Measurements from ENCODE around the gene CCDC88B.

CCDC88B gene

DNA sequence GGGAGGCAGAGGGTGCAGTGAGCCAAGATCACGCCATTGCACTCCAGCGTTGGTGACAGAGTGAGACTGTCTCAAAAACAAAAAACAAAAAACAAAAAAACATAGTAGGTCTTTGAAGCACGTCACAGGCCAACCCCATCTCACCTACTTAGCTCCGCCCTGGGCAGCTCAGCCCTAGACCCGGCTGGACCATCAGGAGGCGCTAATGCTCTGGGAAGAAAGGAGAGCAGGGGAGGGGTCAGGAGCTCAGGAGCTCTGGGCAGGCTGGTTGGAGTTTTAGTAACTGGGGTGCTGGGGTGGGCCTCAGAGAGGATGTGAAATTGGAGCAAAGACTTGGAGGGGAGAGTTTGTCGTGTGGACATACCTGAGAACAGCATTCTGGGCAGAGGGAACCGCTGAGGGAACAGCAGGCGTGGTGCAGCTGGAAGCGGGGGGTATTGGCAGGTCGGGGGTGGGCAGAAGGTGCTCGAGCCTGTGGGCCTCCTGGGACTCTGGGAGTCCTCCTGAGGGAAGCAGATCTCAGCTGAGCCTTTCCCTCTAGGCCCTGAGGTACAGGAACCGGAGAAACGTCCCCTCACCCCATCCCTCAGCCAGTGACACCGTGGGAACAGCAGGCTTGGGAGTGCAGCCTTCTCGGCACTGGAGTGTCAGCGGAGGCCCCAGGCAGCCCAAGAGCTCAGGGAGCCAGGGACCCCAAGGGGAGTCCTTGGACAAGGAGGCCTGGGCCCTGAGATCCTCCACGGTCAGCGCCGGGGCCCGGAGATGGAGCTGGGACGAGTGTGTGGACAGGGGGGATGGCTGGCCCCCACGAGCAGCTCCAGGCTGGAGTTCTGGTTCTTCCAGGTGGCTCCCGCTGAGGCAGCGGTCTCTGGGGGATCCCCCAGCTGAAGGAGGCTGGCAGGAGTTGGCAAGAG lies 16.8 kb downstream of the CCDC88B start:
- peak in 2 of 10 donors; percentile 71 for DNase-seq
- intact Hi-C loops (cut with DNase I), result loop anchor here (5.0 kb wide), 1 partner anchor 39 kb away; the partner anchor contains the start of genes PRDX5 and TRMT112

DNA sequence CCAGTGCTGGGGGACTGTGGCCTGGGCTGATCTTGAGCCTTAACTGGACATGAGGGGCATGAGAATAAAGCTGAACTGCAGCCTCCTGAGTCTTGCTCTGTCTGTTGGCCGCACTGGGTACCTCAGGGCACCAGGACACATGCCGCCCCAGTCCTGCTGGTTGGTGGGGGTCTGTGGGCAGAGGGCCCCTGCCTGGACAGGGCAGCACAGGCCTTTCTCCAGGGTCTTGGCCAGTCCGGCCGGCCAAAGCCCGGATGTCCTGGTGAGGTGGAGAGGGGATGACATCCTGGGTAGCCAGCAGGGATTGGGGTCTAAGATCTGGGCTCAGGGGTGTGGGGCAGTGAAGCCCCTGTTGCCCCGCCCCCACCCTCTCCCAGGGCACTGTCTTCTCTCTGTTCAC lies 17.4 kb downstream of the CCDC88B start:
- intact Hi-C loops (cut with DNase I), result loop anchor here (5.0 kb wide), 1 partner anchor 40 kb away; the partner anchor contains the start of genes PRDX5 and TRMT112
- DNase-seq, result peak in 1 of 10 donors; percentile 77

DNA sequence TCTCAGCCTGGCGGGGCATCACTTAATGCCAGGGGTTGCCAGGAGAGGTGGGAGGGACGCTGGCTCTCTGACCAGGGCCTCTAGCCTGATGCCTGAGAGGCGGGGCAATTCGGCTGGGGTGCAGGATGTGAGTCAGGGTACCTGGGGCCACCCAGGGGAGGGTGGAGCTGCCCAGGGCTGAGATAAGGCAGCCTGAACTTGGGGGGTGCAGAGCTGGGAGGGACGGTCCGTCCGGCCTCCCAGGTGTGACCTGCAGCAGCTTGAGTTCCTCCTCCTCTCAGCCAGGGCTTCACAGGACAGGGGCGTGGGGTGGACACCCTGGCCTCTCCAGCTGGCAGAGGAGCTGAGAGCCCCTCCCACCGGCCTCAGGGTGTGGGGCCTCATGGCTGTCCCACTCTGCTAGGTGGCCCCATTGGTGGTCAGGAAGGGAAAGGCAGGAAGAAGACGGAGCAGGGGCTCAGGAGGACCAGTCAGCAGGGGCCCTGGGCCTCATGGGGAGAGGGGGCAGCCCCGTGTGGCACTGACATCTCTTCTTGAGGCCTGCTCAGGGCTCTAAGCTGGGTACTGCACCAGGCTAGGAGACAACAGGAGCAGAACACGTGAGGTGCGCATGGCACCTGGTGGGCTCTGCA lies 18.0 kb downstream of the CCDC88B start:
- peak in 1 of 10 donors; percentile 72 for DNase-seq
- intact Hi-C loops (cut with DNase I), result loop anchor here (5.0 kb wide), 1 partner anchor 41 kb away; the partner anchor contains the start of genes PRDX5 and TRMT112

DNA sequence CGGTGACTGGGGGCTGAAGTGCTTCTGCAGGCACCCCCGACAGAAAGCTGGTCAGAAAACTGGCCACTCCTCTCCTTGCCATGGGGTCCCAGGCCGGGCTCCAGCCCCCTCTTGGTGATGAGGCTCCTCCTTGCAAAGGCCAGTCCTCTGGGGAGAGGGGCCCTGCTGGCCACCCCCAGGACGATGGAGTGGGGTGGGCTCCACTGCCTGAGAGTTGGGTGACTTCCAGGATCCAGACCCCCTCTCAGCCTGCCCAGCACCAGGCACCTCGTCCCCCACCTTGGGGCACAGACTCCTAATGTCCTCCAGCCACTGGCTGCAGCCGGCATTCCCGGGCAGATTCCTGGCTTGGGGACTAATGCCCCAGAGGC lies 18.5 kb downstream of the CCDC88B start:
- intact Hi-C loops (cut with DNase I), result loop anchor here (5.0 kb wide), 1 partner anchor 41 kb away; the partner anchor contains the start of genes PRDX5 and TRMT112
- peak in 1 of 10 donors; percentile 79 for DNase-seq

DNA sequence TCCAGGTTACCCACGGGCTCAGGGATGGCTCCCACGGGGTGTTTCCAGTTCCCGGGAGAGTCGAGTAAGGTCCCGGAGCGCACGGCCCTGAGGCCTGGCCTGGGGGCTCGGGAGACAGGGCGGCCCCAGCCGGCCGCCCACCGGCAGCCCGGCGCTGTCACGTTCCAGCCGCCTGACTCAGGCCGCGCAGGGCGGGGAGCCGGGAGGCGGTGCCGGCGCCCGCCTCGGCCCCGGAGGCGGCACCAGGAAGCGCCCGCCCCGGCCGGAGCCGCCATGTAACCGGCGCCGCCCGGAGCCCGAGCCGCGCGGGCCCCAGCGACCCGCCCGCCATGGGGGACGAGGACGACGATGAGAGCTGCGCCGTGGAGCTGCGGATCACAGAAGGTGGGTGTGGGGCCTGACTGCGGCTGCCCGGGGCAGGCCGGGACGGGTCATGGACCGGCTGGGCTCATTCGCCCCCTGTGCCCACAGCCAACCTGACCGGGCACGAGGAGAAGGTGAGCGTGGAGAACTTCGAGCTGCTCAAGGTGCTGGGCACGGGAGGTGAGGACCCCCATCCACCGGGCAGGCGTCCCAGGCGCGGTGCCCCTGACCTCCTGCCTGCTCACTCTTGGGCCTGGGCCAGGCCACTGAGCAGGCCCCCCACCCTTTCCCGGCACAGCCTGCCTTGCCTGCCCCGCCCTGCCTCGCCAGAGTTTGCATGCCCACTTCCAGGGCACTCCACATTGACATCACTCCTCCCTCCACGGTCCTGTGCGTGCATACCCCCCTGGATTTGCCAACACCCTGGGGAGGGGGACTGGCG lies 19.1 kb downstream of the CCDC88B start, which contains the start of gene RPS6KA4:
Gene RPS6KA4, plus strand, starts transcription at position 256 of the 805 bp plus-strand sequence. Its CDS starts 74 bp downstream, at position 330.
- intact Hi-C loops (cut with DNase I), result loop anchor here (5.0 kb wide), 1 partner anchor 42 kb away; the partner anchor contains the start of genes PRDX5 and TRMT112
- peak in 8 of 10 donors; percentile 41 to 95 (median 66) for DNase-seq

DNA sequence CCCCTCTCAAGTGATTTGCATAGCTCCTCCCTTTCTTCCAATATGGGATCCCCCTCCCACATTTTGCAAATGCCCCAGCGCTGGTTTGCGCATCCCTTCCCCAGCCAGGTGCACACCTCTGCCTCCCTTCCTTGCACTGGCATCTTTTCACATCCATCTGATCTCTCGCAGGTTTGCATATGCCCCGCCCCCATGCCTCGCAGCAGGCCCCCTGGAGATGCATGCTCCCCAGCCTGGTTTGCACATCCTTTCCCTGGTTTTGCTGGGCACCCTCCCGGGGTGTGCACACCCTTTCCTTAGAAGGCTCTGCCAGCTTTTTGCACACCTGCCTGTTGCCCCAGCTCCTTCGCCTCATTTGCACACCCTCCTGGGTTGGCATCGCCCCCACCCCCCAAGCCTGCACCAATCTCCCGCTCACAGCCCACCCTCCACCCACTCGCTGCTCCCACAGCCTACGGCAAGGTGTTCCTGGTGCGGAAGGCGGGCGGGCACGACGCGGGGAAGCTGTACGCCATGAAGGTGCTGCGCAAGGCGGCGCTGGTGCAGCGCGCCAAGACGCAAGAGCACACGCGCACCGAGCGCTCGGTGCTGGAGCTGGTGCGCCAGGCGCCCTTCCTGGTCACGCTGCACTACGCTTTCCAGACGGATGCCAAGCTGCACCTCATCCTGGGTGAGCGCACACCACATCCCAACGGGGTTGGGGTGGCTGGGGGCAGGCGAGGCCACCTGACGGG lies 19.9 kb downstream of the CCDC88B start:
- intact Hi-C loops (cut with DNase I), result loop anchor here (5.0 kb wide), 1 partner anchor 43 kb away; the partner anchor contains the start of genes PRDX5 and TRMT112
- peak in 8 of 10 donors; percentile 39 to 93 (median 62) for DNase-seq

DNA sequence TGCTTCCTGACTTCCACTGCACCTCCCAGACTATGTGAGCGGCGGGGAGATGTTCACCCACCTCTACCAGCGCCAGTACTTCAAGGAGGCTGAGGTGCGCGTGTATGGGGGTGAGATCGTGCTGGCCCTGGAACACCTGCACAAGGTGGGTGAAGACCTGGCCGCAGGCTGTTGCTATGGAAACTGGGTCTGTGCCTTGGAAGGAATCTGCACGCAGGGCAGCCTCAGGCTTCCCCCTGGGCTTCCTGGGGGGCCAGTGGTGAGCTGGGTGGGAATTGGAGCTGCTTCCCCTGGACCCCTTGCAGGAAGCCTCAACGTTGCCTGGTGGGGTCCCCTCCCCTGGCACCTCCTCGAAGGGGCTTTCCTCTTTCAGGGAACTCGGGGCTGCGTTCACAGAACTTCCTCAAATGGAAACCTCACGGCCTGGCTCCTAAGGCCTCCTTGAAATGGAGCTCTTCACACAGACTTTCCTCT lies 20.5 kb downstream of the CCDC88B start:
- intact Hi-C loops (cut with DNase I), result no loop called here
- no peak for DNase-seq

DNA sequence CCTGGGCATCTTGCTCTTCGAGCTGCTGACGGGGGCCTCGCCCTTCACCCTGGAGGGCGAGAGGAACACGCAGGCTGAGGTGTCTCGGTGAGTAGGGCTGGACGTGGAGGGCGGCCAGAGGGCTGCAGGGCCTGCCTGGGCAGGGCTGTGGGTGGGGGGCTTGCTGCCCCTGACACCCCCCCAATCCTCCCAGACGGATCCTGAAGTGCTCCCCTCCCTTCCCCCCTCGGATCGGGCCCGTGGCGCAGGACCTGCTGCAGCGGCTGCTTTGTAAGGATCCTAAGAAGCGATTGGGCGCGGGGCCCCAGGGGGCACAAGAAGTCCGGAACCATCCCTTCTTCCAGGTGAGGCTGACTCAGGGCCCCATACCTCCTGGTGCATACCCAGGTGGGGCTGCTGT lies 21.7 kb downstream of the CCDC88B start:
- intact Hi-C loops (cut with DNase I), result no loop called here
- no peak for DNase-seq

DNA sequence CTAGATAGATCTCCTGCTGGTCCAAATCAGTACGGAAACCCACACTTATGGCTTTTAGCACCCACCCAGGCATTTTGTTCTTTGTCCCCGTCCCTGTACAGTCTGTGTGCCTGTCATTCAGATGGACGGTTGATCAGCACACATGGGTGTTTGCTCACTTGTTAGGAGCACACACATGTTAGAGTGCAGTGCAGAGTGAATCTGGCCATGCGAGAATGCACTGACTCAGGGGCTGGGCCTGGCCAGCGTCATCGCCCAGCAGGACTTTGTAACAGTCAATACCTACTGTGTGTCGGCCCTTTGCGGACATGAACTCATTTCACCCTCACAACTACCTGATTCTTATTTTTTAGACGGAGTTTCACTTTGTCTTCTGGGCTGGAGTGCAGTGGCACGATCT lies 22.3 kb downstream of the CCDC88B start:
- DNase-seq, result peak in 1 of 10 donors; percentile 57
- intact Hi-C loops (cut with DNase I), result no loop called here

DNA sequence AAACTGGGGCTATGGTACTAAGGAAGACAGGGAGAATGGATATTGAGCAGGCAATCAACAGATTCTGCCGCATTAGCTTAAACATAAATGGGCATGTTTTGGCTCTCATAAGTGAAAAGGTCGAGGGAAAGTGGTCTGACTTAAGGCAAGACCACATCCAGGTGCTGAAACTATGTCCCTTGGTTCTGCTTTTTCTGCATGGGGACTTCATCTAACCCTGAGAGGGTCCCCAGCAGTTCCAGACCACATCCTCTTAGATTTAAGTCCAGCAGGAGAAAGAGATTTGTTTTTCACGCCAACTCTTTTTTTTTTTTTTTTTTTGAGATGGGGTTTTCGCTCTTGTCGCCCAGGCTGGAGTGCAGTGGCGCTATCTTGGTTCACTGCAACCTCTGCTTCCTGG lies 24.4 kb downstream of the CCDC88B start:
- intact Hi-C loops (cut with DNase I), result no loop called here
- peak in 1 of 10 donors; percentile 4 for DNase-seq

DNA sequence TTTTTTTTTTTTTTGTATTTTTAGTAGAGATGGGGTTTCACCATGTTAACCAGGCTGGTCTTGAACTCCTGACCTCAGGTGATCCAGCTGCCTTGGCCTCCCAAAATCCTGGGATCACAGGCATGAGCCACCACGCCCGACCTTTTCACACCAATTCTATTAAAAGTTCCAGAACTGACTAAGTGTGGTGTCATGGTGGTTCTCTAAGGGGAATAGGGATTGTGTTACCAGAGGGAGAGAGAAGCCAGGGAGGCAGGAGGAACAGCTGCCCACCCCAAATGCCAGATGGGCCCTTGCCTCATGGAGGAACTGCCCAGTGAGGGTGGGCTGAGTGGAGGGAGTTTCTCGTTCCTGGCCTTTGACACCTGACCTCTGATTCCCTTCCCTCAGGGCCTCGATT lies 24.9 kb downstream of the CCDC88B start:
- intact Hi-C loops (cut with DNase I), result no loop called here
- no peak for DNase-seq

DNA sequence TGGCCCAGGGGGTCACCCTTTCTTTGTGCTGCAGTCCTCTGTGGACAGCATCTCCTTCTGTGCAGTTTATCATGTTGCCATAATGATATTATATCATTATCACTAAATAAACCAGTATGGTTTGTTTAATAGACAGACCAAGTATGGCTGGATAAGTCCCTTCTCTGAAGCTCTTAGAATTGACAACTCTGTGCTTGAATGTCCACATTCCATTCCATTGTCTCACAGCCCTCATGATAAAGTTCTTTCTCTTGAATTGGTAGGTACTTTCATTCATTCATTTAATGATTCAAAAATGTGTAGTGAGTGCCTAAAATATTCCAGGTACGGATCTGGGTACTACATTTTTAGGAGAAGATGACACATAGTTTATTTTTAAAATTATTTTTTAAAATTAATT lies 26.7 kb downstream of the CCDC88B start:
- intact Hi-C loops (cut with DNase I), result no loop called here
- DNase-seq, result no peak

DNA sequence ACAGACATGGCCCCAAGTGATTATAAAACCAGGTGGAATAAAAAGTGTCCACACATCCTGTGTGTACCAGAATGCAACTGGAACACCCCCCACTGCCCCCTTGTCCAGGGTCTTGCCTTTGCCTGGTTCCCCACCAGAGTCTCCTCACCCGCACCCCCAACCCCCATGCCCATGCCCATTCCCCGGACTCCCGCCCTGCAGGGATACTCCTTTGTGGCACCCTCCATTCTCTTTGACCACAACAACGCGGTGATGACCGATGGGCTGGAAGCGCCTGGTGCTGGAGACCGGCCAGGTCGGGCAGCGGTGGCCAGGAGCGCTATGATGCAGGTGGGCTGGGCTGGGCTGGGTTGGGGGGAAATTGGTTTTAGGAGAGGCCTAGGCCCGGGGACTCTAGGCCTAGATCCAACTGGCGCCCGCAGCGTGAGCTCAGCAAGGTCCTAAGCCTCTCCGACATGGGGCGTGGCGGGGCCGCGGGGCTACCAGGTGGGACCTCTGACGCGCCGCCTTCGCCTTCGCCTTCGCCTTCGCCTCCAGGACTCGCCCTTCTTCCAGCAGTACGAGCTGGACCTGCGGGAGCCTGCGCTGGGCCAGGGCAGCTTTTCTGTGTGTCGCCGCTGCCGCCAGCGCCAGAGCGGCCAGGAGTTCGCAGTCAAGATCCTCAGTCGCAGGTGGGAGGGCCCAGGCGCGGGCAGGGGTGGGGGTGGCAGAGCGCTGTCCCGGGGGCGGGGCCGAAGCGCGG lies 28.1 kb downstream of the CCDC88B start:
- intact Hi-C loops (cut with DNase I), result no loop called here
- DNase-seq, result peak in 2 of 10 donors; percentile 74 to 86

DNA sequence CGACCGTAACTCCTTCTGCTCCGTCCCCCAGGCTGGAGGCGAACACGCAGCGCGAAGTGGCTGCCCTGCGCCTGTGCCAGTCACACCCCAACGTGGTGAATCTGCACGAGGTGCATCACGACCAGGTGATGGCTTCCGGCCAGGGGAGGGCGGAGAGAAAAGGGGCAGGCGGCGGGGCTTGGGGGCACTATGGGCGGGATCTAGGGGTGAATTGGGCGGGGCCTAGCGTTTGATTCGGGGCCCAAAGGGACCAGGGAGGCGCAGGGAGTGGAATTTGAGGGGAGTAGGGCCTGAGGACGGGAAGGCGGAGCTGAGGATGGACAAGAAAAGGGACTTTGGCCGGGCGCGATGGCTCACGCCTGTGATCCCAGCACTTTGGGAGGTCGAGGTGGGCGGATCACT lies 28.7 kb downstream of the CCDC88B start:
- intact Hi-C loops (cut with DNase I), result no loop called here
- peak in 2 of 10 donors; percentile 62 to 65 for DNase-seq

DNA sequence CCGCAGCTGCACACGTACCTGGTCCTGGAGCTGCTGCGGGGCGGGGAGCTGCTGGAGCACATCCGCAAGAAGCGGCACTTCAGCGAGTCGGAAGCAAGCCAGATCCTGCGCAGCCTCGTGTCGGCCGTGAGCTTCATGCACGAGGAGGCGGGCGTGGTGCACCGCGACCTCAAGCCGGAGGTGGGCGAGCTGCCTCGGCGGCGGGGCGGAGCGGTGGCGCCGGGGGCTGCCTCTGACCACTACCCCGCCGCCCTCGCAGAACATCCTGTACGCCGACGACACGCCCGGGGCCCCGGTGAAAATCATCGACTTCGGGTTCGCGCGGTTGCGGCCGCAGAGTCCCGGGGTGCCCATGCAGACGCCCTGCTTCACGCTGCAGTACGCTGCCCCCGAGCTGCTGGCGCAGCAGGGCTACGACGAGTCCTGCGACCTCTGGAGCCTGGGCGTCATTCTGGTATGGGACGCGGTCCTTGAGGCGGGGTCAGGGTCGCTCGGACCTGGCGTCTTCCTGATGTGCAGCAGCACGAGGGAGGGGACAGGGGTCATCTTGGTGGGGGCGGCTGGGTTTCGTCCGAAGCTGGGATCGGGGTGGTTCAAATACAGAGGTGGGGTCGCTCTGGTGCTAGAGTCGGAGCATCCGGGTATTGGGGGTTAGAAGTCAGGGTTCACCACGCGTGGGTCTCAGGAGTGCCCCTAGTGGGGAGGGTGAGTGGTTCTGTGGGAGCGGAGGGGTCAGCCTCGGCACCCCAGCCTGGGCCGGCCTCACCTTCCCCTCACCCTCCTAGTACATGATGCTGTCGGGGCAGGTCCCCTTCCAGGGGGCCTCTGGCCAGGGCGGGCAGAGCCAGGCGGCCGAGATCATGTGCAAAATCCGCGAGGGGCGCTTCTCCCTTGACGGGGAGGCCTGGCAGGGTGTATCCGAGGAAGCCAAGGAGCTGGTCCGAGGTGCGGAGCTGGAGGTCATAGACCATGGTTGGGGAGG lies 29.7 kb downstream of the CCDC88B start:
- DNase-seq, result peak in 2 of 10 donors; percentile 77 to 84
- intact Hi-C loops (cut with DNase I), result no loop called here

DNA sequence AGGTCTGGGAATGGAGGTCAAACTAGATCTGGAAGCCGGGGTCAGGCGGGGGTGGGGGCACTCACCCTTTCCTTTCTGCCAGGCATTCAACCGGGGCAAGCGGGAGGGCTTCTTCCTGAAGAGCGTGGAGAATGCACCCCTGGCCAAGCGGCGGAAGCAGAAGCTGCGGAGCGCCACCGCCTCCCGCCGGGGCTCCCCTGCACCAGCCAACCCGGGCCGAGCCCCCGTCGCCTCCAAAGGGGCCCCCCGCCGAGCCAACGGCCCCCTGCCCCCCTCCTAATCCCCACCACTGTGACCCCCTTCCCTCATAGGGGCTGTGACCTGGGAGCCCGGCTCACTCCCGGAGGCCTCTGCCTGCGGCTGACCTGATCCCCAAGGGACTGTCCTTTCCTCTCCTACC lies 31.2 kb downstream of the CCDC88B start:
- intact Hi-C loops (cut with DNase I), result no loop called here
- DNase-seq, result peak in 2 of 10 donors; percentile 51 to 61

DNA sequence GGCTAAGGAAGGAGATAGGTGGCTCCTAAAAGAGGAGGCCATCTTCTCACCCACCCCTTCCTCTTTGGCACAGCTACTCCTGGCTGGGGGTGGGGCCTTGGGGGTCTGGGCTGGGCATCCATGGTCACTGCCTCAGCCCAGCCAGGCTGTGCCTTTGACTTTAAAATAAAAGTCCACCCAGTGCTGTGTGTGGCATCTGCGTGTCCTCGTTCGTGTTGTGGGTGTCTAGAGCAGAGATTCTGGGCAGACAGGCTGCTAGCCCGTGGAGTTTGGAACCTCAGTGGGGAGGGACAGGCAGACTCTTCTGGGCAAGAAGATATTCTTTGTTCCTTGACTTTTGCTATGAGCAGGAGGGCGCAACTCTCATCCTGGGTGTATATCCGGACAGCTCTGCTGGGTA lies 32.0 kb downstream of the CCDC88B start:
- intact Hi-C loops (cut with DNase I), result no loop called here
- DNase-seq, result peak in 2 of 10 donors; percentile 65 to 76

Data from posterior cingulate gyrus (tissue), 11 donors.